HG03521 (cell line): ENCODE data around the gene ECI1.

Source experiments
- ATAC-seq: cut with Tn5 transposase; IDR thresholded peaks from one replicate; pipeline ENCODE4 v1.9.1; 2021; ENCODE audit warnings: mild to moderate bottlenecking, moderate library complexity; ENCODE audit not compliant: unreplicated experiment

The ECI1 gene

DNA sequence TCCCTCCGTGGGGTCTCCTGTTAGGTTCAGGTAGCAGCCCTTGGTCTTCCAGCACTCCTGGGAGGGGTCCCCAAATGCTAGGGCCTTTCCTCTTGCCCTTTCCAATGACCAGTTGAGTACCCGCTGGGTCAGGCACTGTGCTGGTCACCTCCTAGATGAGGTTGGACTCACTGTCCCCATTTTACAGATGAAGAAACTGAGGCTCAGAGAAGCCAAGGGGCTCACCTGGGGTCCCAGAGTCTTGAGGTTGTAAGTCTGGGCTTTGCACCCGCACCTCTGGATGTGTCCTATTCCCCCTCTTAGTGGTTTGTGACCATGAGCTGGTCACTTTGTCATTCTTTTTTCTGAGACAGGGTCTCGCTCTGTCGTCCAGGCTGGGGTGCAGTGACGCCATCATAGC is 53.6 kb downstream of the ECI1 start:
- ATAC-seq: no peak

DNA sequence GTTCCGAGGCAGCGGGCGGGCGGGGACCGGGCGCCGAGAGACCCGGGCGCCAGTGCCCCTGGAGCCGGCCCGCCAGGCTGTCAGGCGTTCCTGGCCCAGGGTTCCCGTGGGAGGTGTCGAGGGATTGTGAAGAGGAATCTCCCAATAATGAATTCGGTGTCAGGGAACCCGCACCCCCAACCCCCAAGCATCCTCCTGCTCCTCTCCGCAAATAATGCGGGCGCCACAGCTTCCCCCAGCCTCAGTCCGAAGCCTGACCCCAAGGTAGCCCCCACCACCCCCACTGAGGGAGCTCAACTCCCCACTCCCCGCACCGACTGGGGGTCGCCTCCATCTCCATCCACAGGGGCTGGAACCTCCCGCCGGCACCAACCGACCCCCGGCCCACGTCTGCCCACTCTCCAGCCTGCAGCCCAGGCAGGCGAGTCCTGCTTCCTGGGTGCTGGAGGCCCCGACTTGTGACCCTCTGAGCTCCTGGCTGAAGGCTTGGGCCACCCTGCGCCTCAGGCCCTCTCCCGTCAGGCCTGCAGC is 54.3 kb downstream of the ECI1 start:
- no peak for ATAC-seq

DNA sequence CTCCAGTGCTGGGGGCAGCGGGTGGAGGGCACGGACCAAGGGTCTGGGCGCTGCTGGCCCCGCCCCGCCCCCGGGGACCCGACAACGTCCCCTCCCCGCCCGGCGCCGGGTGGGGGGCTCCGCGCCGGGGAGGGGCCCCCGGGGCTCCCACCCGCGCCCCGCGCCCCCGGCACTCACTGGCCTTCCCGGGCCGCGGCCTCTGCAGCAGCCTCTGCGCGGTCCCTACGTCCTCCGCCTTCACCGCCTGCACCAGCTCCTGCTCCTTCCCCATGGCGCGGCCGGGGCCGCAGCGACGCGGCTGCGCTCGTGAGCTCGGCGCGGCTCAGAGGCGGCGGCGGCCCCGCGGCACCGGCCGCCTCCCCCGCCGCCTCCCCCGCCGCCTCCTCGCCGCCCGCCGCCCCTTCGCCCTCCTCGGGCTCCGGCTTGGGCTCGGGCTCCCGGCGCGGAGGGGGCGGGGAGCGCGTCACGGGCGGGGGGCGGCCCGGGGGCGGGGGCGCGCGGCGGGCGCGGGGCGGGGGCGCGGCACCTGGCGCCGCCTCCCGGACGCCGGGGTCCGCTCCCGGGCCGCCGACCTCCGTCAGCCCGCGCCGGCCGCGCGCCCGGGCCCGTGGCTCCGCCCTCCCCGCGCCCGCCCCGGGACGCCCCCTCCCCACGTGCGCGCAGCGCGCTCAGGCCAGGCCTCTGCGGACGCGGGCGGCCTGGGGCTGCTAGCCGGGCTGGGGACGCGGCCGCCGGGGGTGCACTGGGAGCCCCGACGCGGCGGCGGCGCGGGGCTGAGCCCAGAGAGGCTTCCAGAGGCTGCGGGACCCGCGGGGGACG is 55.0 kb downstream of the ECI1 start, which contains the start of gene CASKIN1:
Gene CASKIN1 (minus strand): TSS at position 444 of the 819 bp plus-strand sequence. CDS start 173 bp downstream, at position 271.
- ATAC-seq: no peak

DNA sequence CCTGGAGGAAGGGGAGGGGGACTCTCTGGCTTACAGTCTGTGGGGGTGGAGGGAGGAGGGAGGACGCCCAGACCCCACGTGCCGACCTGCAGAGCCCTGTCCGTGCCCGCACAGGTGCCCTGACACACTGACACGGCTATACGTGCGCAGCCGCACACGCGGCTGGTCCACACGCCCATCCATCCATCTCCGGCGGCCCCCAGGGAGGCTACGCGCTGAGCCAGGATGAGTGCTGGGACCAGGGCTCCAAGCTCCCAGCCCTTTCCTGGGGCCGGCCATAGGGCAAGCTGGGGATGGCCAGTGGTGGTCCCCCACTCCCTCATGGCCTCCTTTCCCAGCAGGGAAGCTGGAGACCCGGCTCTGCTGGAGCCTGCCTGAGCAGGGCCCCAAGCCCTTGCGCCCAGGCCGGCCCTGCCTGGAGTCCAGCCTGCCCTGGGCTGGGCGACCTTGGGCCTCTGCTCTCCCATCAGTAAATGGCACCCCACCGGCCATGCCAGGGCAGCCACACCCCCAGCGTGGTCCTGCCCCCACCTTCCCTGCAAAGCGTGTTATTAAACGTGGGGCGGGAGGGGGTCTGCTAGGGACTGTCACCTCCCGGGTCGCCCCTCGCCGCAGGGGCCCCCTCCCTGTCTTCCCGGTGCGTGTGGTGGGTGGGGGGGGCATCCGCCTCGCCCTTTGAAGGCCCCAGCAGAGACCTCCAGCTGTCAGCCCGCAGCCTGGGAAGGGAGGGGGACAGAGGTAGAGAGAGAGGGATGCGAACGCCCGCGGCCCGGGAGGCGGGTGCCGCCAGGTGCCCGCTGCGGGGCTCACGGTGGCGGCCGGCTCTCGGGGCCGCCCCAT is 55.8 kb downstream of the ECI1 start:
- ATAC-seq: no peak

DNA sequence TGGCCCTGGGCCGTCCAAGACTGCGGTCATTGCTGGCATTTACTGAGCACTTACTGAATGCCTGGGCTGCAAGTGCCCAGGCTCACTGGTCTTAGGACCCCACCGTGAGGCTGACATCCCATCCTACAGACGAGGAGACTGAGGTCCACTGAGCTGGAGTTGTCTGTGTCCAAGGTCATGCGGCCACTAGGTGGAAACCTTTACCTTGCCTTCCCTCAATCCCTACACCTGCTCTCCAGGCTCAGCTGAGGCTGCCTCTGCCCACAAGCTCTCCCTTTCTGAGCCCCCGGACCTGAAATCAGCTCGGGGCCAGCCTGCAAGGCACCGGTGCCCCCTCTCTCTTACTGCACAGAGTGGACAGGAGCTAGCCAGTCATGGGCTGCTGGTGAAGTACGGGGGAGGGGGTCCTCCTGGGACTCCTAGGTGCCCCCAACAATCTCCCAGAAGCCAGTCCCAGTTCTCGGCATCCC is 56.5 kb downstream of the ECI1 start:
- ATAC-seq: no peak

DNA sequence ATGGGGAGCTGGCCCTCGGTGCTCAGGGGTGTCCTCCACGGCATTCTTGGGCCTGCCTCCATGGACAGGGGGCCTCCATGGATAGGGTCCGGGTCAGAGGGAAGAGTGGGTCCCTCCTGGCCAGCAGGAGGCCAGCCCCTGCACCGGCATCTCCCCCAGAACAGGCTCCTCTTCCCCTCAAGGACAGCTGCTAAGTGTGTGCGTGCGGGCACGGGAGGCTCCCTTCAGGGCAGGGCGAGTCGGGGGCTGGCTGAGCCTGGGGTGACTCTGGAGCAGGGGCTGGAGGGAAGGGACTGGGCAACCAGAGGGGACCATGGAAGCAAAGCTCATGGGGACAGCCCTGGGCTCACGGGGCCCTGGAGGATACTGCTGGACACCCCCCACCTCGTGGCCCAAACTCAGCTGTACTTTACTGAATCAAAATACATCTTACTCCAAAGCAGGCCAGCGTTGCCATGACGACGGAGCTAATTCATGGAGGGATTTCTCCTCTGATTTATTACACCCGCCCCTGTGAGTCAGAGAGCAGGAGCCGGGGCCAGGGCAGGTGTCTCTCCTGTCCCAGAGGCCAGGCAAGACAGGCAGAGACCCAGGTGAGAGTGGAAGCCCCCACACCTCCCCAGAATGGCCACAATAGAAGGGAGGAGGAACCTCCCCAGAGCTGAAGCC is 57.1 kb downstream of the ECI1 start:
- ATAC-seq: no peak

DNA sequence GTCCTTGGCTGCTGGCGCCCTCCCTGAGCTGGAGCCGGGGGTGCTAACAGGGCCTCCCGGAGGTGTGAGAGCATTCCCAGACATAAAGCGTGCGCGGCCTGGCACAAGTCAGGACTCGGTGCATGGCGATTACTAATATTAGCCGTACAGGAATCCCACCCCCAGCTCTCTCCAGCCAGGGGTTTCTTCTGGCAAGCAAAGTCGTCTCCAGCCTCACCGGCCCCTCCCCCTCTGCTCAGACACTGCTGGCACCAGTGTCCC is 60.0 kb downstream of the ECI1 start:
- ATAC-seq: no peak

DNA sequence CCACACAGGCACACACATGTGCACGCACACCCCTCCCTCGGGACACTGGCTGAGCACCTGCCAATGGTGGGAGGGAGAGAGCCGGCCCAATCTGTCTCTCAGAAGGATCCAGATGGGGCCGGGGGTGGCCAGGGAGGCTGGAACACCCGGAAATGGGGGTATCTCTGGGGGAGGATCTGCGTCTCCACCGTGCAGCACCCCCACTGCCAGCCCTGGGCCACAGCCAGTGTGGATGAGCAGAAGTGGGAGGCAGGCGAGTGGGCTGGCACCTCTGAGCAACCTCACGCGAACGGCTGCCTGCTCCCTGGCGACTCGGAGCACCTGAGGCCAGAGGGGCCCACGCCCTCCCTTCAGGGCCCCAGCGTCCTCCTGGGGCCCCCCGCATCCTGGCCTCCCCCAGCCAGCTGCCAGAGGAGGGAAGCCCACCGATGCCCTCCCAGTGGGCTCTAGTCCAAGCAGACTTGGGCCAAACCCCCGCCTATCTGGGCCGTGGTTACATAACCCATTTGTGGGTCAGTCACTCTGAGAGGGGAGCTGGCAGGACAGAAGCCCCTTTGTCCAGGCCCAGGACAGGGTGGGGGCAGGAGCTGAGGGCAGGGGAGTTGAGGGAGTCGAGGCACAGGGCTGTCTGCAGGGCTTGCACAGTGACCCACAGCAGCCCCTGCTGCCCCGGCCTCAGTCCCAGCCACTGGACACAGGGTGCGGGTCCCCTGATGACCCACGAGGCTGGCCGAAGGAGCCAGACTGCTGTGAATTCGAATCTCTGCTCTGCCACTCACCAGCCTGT is 60.5 kb downstream of the ECI1 start:
- no peak for ATAC-seq

DNA sequence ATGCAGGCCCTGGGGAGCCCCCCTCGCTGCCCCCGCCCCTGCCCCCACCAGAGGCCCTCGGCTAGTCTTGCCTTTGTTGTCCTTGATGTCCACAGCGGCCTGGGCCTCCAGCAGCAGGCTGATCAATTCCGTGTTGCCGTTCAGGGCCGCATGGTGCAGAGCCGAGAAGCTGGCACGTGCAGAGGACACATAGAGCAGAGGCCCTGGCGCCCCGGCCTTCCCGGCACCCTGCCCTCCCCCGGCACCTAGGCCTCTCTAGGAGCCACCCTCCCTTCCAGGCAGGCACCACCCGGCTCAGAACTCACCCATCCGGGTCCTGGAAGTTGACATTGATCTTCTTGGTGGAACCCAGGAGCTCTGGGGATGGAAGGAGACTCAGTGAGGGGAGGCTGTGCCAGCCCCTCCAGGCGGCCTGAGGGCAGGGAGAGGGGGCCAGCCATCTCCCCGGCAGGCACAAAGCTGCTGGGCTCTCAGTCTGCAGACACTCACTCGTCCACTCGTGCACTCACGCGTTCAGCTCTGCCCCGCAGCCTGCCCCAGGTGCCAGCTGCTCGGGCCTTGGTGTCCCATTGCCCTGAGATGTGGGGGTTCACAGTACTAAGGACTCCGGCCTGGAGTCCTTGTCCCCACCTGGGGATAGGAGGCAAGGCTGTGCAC is 61.3 kb downstream of the ECI1 start:
- no peak for ATAC-seq
